HCT116 (cell line): ENCODE data around the gene RUNX1. TPM values are rescaled to one million over a fixed set of nuclear protein-coding genes. Genes with fewer than 3 reads are reported as not detected.

ENCODE experiments used
- ATAC-seq: fragments of 200-7000 bp; cut with Tn5 transposase; 2 replicates; pipeline ENCODE4 v1.9.1; 2020; ENCODE audit warnings: mild to moderate bottlenecking, moderate library complexity
- BruUV-seq: library from RNA; stranded (reverse); fragments of 400-500 nt; replicated peaks from 2 replicates; lab custom pipeline; 2021; lab: Mats Ljungman, UMichigan
- CTCF ChIA-PET: fragments of 300-600 bp; sonication (Branson Sonifier 250); formaldehyde crosslinking; loops from one replicate; lab custom pipeline; 2021; ENCODE audit warnings: antibody characterized with exemption; lab: Charles Lee
- POLR2A ChIA-PET: fragments of 300-600, 350-600 bp; sonication (Branson Sonifier 250); formaldehyde crosslinking; loops from one replicate; lab custom pipeline; 2021; ENCODE audit warnings: antibody characterized with exemption; lab: Charles Lee
- RAD21 ChIA-PET, 2 experiments: fragments of 300-600 bp; sonication (Branson Sonifier 250); formaldehyde crosslinking; loops; one replicate each; lab custom pipeline; 2023; ENCODE audit warnings: low total read pairs in 2 of 2; ENCODE audit not compliant: uncharacterized antibody in 2 of 2, unreplicated experiment in 2 of 2, low non-redundant PET in 1 of 2; lab: Charles Lee
- DNase-seq: peaks from one replicate; pipeline ENCODE4 v3.0.0-alpha.2; 2010; ENCODE audit warnings: low read depth, low spot score
- H2AFZ ChIP-seq: fragments of 200-600 bp; shearing (Covaris generic), sonication (generic); 2 replicates; pipeline ENCODE4 v1.6.1; 2017; ENCODE audit warnings: low read depth, mixed run types, mixed read lengths, antibody characterized with exemption, low read length; ENCODE audit not compliant: poor library complexity, severe bottlenecking
- H3K27ac ChIP-seq: 2 replicates; pipeline ENCODE4 v1.5.1; 2012; ENCODE audit warnings: low read depth, low read length
- H3K27me3 ChIP-seq: fragments of 200-600 bp; sonication (generic); 2 replicates; pipeline ENCODE4 v1.6.1; 2016; ENCODE audit warnings: mixed run types, low read length, mixed read lengths; ENCODE audit not compliant: insufficient read depth
- H3K36me3 ChIP-seq, 2 experiments: fragments of 200-500 bp in 1 of 2; fragments of 200-600 bp in 1 of 2; sonication (Bioruptor generic) in 1 of 2; sonication (generic) in 1 of 2; 2 replicates each; pipeline versions ENCODE4 v1.5.1 to v1.6.1; 2014 to 2016; ENCODE audit warnings: low read length in 2 of 2, inconsistent platforms in 1 of 2, mixed read lengths in 1 of 2, mixed run types in 1 of 2; ENCODE audit not compliant: insufficient read depth in 2 of 2, control insufficient read depth in 1 of 2
- H3K4me1 ChIP-seq, 2 experiments: fragments of 200-600 bp in 1 of 2; sonication (generic) in 1 of 2; 2 replicates each; pipeline versions ENCODE4 v1.5.1 to v1.6.1; 2012 to 2017; ENCODE audit warnings: low read length in 2 of 2, inconsistent platforms in 1 of 2, mild to moderate bottlenecking in 1 of 2, mixed read lengths in 1 of 2, mixed run types in 1 of 2, moderate library complexity in 1 of 2; ENCODE audit not compliant: insufficient read depth in 2 of 2, control insufficient read depth in 1 of 2
- H3K4me2 ChIP-seq: fragments of 200-600 bp; sonication (generic); 2 replicates; pipeline ENCODE4 v1.6.1; 2017; ENCODE audit warnings: mixed run types, low read length, mixed read lengths
- H3K4me3 ChIP-seq, 2 experiments: fragments of 200-600 bp in 1 of 2; sonication (generic) in 1 of 2; replicated peaks in 1 of 2; 2 replicates each; pipeline ENCODE4 v1.5.1; 2011 to 2016; ENCODE audit warnings: low read length in 2 of 2, control low read depth in 1 of 2, low read depth in 1 of 2, mild to moderate bottlenecking in 1 of 2, mixed read lengths in 1 of 2, mixed run types in 1 of 2
- H3K79me2 ChIP-seq: fragments of 200-600 bp; sonication (generic); 2 replicates; pipeline ENCODE4 v1.6.1; 2017; ENCODE audit warnings: mild to moderate bottlenecking, mixed run types, low read length, moderate library complexity, mixed read lengths; ENCODE audit not compliant: insufficient read depth
- H3K9ac ChIP-seq: fragments of 200-600 bp; sonication (generic); 2 replicates; pipeline ENCODE4 v1.6.1; 2016; ENCODE audit warnings: low read length, mixed read lengths
- H3K9me2 ChIP-seq: fragments of 200-600 bp; sonication (generic), shearing (Covaris generic); 2 replicates; pipeline ENCODE4 v1.6.1; 2017; ENCODE audit warnings: mixed run types, mild to moderate bottlenecking, moderate library complexity; ENCODE audit not compliant: insufficient read depth
- H3K9me3 ChIP-seq, 2 experiments: fragments of 200-500 bp in 1 of 2; fragments of 200-600 bp in 1 of 2; sonication (Bioruptor generic) in 1 of 2; sonication (generic) in 1 of 2; 2 replicates each; pipeline ENCODE4 v1.6.1; 2014 to 2017; ENCODE audit warnings: low read length in 2 of 2, mixed read lengths in 2 of 2, inconsistent platforms in 1 of 2, low read depth in 1 of 2, mild to moderate bottlenecking in 1 of 2, mixed run types in 1 of 2, moderate library complexity in 1 of 2; ENCODE audit not compliant: control insufficient read depth in 1 of 2, insufficient read depth in 1 of 2
- H4K20me1 ChIP-seq: fragments of 200-600 bp; sonication (generic), shearing (Covaris generic); 2 replicates; pipeline ENCODE4 v1.6.1; 2017; ENCODE audit warnings: mixed run types, mild to moderate bottlenecking, moderate library complexity; ENCODE audit not compliant: insufficient read depth
- CTCF ChIP-seq, 3 experiments: fragments of 200-600 bp in 1 of 3; sonication (generic) in 1 of 3; IDR thresholded peaks in 2 of 3; conservative IDR thresholded peaks in 1 of 3; 2 replicates each; pipeline ENCODE4 v1.5.1; 2012 to 2017; ENCODE audit warnings: low read depth in 2 of 3, low read length in 2 of 3, antibody characterized with exemption in 1 of 3, borderline replicate concordance in 1 of 3, control low read depth in 1 of 3, mild to moderate bottlenecking in 1 of 3, mixed read lengths in 1 of 3, mixed run types in 1 of 3, moderate library complexity in 1 of 3; ENCODE audit not compliant: insufficient read depth in 1 of 3
- EGR1 ChIP-seq: IDR thresholded peaks from 2 replicates; pipeline ENCODE4 v1.6.1; 2012; ENCODE audit warnings: low read depth
- EZH2phosphoT487 ChIP-seq: fragments of 200-600 bp; IDR thresholded peaks from 2 replicates; pipeline ENCODE4 v1.6.1; 2018; ENCODE audit warnings: antibody characterized with exemption, borderline replicate concordance
- JUND ChIP-seq: IDR thresholded peaks from 2 replicates; pipeline ENCODE4 v1.6.1; 2012
- POLR2AphosphoS5 ChIP-seq: IDR thresholded peaks from 2 replicates; pipeline ENCODE4 v1.6.1; 2011; ENCODE audit warnings: mild to moderate bottlenecking, low read depth, low read length, moderate library complexity
- ZBTB33 ChIP-seq: IDR thresholded peaks from 2 replicates; pipeline ENCODE4 v1.6.1; 2011; ENCODE audit warnings: mild to moderate bottlenecking, low read length, moderate library complexity; ENCODE audit not compliant: insufficient replicate concordance; ENCODE audit errors: extremely low read depth
- ZNF274 ChIP-seq: fragments of 200-500 bp; sonication (Bioruptor generic); IDR thresholded peaks from 2 replicates; pipeline ENCODE4 v1.6.1; 2014; ENCODE audit warnings: mild to moderate bottlenecking, low read depth, low read length, inconsistent platforms
- intact Hi-C: fragments of 100-400 bp; cut with micrococcal nuclease; formaldehyde crosslinking; loops from 2 replicates; pipeline ENCODE4 v1.10.0; 2022
- total RNA-seq: library from RNA; stranded (reverse); gene quantifications from one replicate; pipeline ENCODE4 v1.2.1, GENCODE V29; 2021; ENCODE audit not compliant: unreplicated experiment

The RUNX1 gene
- total RNA-seq, 1 experiment from 2014 or later, result 33.5 TPM

- ChIA-PET POLR2A (no interaction called here), RAD21 (no interaction called here), CTCF (no interaction called here)
- Histone ChIP-seq H3K9ac (no peak overlapping the region), H2AFZ (no peak overlapping the region), H3K9me3 (no peaks in the 10 kb centered on the region), H3K79me2 (no peaks in the 10 kb centered on the region), H3K27ac (no peak overlapping the region), H3K4me2 (no peak overlapping the region), H3K9me2 (no peaks in the 10 kb centered on the region), H3K36me3 (no peaks in the 10 kb centered on the region), H3K4me1 (peaks cover 3 to 11% of the 10 kb centered on the region in 2 experiments; a peak in 3 of 4 replicates), H4K20me1 (no peaks in the 10 kb centered on the region), H3K4me3 (no peak overlapping the region), H3K27me3 (no peaks in the 10 kb centered on the region; the same call in 1 of the 2 replicates)
- DNase-seq (no peak), ATAC-seq (no peak)
- TF ChIP-seq ZBTB33 (no peak), EZH2phosphoT487 (no peak), POLR2AphosphoS5 (no peak), CTCF (IDR thresholded peaks at IDR 0.05 in 2 of 3, conservative IDR thresholded peaks at IDR 0.05 in 1 of 3; ENCODE audit: borderline replicate concordance in 1 of 3, insufficient read depth in 1 of 3, low read depth in 2 of 3, low read length in 2 of 3) (no peak), ZNF274 (no peak), EGR1 (no peak), JUND (no peak)
- no TSS peak for BruUV-seq
- intact Hi-C loops, result no loop called here
Observed at GRCh38 chr21:34740198-34740597, 308.9 kb downstream of the RUNX1 start.
